HepG2 (cell line): Measurements from ENCODE around the gene CACNG4. TPM values are rescaled to one million over a fixed set of nuclear protein-coding genes. Genes with fewer than 3 reads are reported as not detected.

Experiments
- ATAC-seq: fragments of 200-7000 bp; cut with Tn5 transposase; 3 replicates; pipeline ENCODE4 v1.9.1; 2020; ENCODE audit warnings: mild to moderate bottlenecking, moderate library complexity
- BruUV-seq: library from RNA; stranded (reverse); fragments of 400-500 nt; replicated peaks from 2 replicates; lab custom pipeline; 2021; lab: Mats Ljungman, UMichigan
- CTCF ChIA-PET: fragments of 300-600 bp; formaldehyde crosslinking; extraction: SDS; loops from one replicate; lab custom pipeline; 2021; ENCODE audit warnings: low total read pairs, inconsistent platforms, low intra/inter-chr PET ratio; lab: Yijun Ruan, JAX
- POLR2A ChIA-PET: fragments of 350-600 bp; sonication (Branson Sonifier 250); formaldehyde crosslinking; loops from one replicate; lab custom pipeline; 2020; ENCODE audit warnings: antibody characterized with exemption, inconsistent platforms; lab: Yijun Ruan, JAX
- DNase-seq: peaks from one replicate; pipeline ENCODE4 v3.0.0-alpha.2; 2015; ENCODE audit warnings: low spot score
- FAIRE-seq: peaks from 3 replicates; lab custom pipeline; 2011; peaks lifted over from hg19 to GRCh38; lab: Jason Lieb, UNC
- H2AFZ ChIP-seq: one replicate; pipeline ENCODE4 v1.6.1; 2011; ENCODE audit warnings: low read length, inconsistent platforms
- H3K27ac ChIP-seq: fragments of 300-600 bp; 3 replicates; pipeline ENCODE4 v1.8.0; 2011; ENCODE audit warnings: mixed run types, mild to moderate bottlenecking, mixed read lengths, low read length, inconsistent platforms; ENCODE audit not compliant: insufficient read depth; ENCODE audit errors: extremely low read length
- H3K27me3 ChIP-seq, 2 experiments: fragments of 200-600 bp in 1 of 2; 2 replicates in 1 of 2; 3 replicates in 1 of 2; pipeline versions ENCODE4 v1.6.0 to v1.8.0; 2011; ENCODE audit warnings: low read length in 2 of 2, mild to moderate bottlenecking in 2 of 2, moderate library complexity in 2 of 2, inconsistent platforms in 1 of 2; ENCODE audit not compliant: insufficient read depth in 2 of 2, control insufficient read depth in 1 of 2
- H3K36me3 ChIP-seq, 2 experiments: fragments of 200-600 bp in 1 of 2; replicated peaks in 1 of 2; 2 replicates in 1 of 2; 3 replicates in 1 of 2; pipeline versions ENCODE4 v1.5.1 to v1.8.0; 2011; ENCODE audit warnings: low read length in 2 of 2, inconsistent platforms in 1 of 2; ENCODE audit not compliant: insufficient read depth in 2 of 2, control insufficient read depth in 1 of 2
- H3K4me1 ChIP-seq: 2 replicates; pipeline ENCODE4 v1.5.1; 2012; ENCODE audit warnings: low read length, inconsistent platforms; ENCODE audit not compliant: insufficient read depth
- H3K4me2 ChIP-seq: 2 replicates; pipeline ENCODE4 v1.6.0; 2011; ENCODE audit warnings: low read depth, low read length, inconsistent platforms
- H3K4me3 ChIP-seq, 3 experiments: fragments of 200-600 bp in 1 of 3; sonication (generic), shearing (Covaris generic) in 1 of 3; replicated peaks in 1 of 3; 2 replicates each; pipeline ENCODE4 v1.5.1; 2011 to 2016; ENCODE audit warnings: low read length in 3 of 3, inconsistent platforms in 2 of 3, low read depth in 2 of 3, mild to moderate bottlenecking in 2 of 3, control low read depth in 1 of 3, mixed read lengths in 1 of 3; ENCODE audit not compliant: insufficient read depth in 1 of 3
- H3K79me2 ChIP-seq: one replicate; pipeline ENCODE4 v1.6.1; 2011; ENCODE audit warnings: low read length, inconsistent platforms; ENCODE audit not compliant: insufficient read depth
- H3K9ac ChIP-seq: 2 replicates; pipeline ENCODE4 v1.6.0; 2011; ENCODE audit warnings: mild to moderate bottlenecking, low read depth, low read length, inconsistent platforms; ENCODE audit not compliant: insufficient read depth
- H3K9me3 ChIP-seq: 2 replicates; pipeline ENCODE4 v1.5.1; 2012; ENCODE audit warnings: mild to moderate bottlenecking, low read length
- H4K20me1 ChIP-seq: 2 replicates; pipeline ENCODE4 v1.6.0; 2011; ENCODE audit warnings: inconsistent platforms, mild to moderate bottlenecking, low read length, moderate library complexity; ENCODE audit not compliant: insufficient read depth
- DDIT3 ChIP-seq: sonication (generic); formaldehyde crosslinking; IDR thresholded peaks from 2 replicates; pipeline ENCODE4 v1.4.0; 2020; ENCODE audit warnings: mild to moderate bottlenecking, missing genetic modification reagents
- FOXO1 ChIP-seq: sonication (generic); formaldehyde crosslinking; IDR thresholded peaks from 2 replicates; pipeline ENCODE4 v1.4.0; 2020; ENCODE audit warnings: missing genetic modification reagents
- KDM3A ChIP-seq: IDR thresholded peaks from 2 replicates; pipeline ENCODE4 v1.6.1; 2018; ENCODE audit warnings: low read depth, missing compliant biosample characterization
- KMT2A ChIP-seq: sonication (generic); formaldehyde crosslinking; IDR thresholded peaks from 2 replicates; pipeline ENCODE4 v1.4.0; 2020; ENCODE audit warnings: missing genetic modification reagents
- PRDM4 ChIP-seq: sonication (generic); formaldehyde crosslinking; IDR thresholded peaks from 2 replicates; pipeline ENCODE4 v1.9.0; 2021; ENCODE audit warnings: missing genetic modification reagents, borderline replicate concordance
- SALL1 ChIP-seq: sonication (generic); formaldehyde crosslinking; IDR thresholded peaks from 2 replicates; pipeline ENCODE4 v1.8.0; 2022; ENCODE audit warnings: mild to moderate bottlenecking, missing genetic modification reagents
- SAP130 ChIP-seq: IDR thresholded peaks from 2 replicates; pipeline ENCODE4 v1.6.1; 2016; ENCODE audit warnings: low read depth
- THAP11 ChIP-seq: IDR thresholded peaks from 2 replicates; pipeline ENCODE4 v1.6.1; 2016; ENCODE audit warnings: missing biosample characterization, missing genetic modification reagents
- ZFP36 ChIP-seq: fragments of 150-350 bp; IDR thresholded peaks from 2 replicates; pipeline ENCODE4 v1.6.1; 2018; ENCODE audit warnings: borderline replicate concordance, low read length, low read depth; ENCODE audit not compliant: partially characterized antibody
- ZFP36L1 ChIP-seq: sonication (generic); formaldehyde crosslinking; IDR thresholded peaks from 2 replicates; pipeline ENCODE4 v1.8.0; 2022; ENCODE audit warnings: mild to moderate bottlenecking, missing genetic modification reagents, moderate library complexity
- ZFP62 ChIP-seq: sonication (generic); formaldehyde crosslinking; IDR thresholded peaks from 2 replicates; pipeline ENCODE4 v1.4.0; 2020; ENCODE audit warnings: missing genetic modification reagents
- ZNF160 ChIP-seq: sonication (generic); formaldehyde crosslinking; IDR thresholded peaks from 2 replicates; pipeline ENCODE4 v1.8.0; 2022; ENCODE audit warnings: mild to moderate bottlenecking, inconsistent platforms, missing genetic modification reagents
- ZNF33B ChIP-seq: sonication (generic); formaldehyde crosslinking; IDR thresholded peaks from 2 replicates; pipeline ENCODE4 v1.5.1; 2020; ENCODE audit warnings: mild to moderate bottlenecking, missing genetic modification reagents
- ZNF616 ChIP-seq: sonication (generic); formaldehyde crosslinking; IDR thresholded peaks from 2 replicates; pipeline ENCODE4 v1.5.0; 2020; ENCODE audit warnings: low read depth, mild to moderate bottlenecking, missing genetic modification reagents
- ZNF768 ChIP-seq: sonication (generic); formaldehyde crosslinking; IDR thresholded peaks from 2 replicates; pipeline ENCODE4 v1.4.0; 2020; ENCODE audit warnings: missing genetic modification reagents
- WGBS: methylation state at CpG from one replicate; pipeline ENCODE4 v1.1.6; 2017; ENCODE audit warnings: low lambda C conversion rate; 5-methylcytosine and 5-hydroxymethylcytosine counted together
- in situ Hi-C: cut with HindIII; loops from 2 replicates; pipeline ENCODE4 v1.10.0; 2017; ENCODE audit warnings: low pct_unique_long_range_greater_than_20kb; ENCODE audit not compliant: extremely low pct_ligation_motif_present
- intact Hi-C: fragments of 100-400 bp; cut with micrococcal nuclease; formaldehyde crosslinking; loops from one replicate; pipeline ENCODE4 v1.10.0; 2022; ENCODE audit not compliant: unreplicated experiment
- polyA plus RNA-seq, 8 experiments: library from polyadenylated mRNA; depleted of rRNA in 3 of 8; stranded (reverse) in 7 of 8; unstranded in 1 of 8; fragments of >200 nt; fragmentation: Illumina TruSeq in 4 of 8; extraction: Trizol in 4 of 8; gene quantifications; 2 replicates each; pipeline versions ENCODE4 v1.2.1 to v1.2.3, GENCODE V29; 2011 to 2016; ENCODE audit warnings: low read depth in 4 of 8, missing spikeins in 1 of 8, mixed read lengths in 1 of 8; ENCODE audit not compliant: insufficient read depth in 1 of 8
- total RNA-seq, 5 experiments: library from RNA; depleted of rRNA; stranded (reverse); fragments of >200 nt; fragmentation: Illumina TruSeq; extraction: Trizol; gene quantifications; 2 replicates each; pipeline ENCODE4 v1.2.3, GENCODE V29; 2016; ENCODE audit warnings: low read depth in 1 of 5
- TF ChIP-seq, protein P1 (sequence below): sonication (generic); formaldehyde crosslinking; IDR thresholded peaks from 2 replicates; pipeline ENCODE4 v1.5.0; 2020; ENCODE audit warnings: missing genetic modification reagents, mild to moderate bottlenecking, borderline replicate concordance
- TF ChIP-seq, protein P2 (sequence below): sonication (generic); formaldehyde crosslinking; IDR thresholded peaks from 2 replicates; pipeline ENCODE4 v1.5.1; 2020; ENCODE audit warnings: mild to moderate bottlenecking, moderate library complexity, missing genetic modification reagents
- TF ChIP-seq, protein P3 (sequence below): sonication (generic); formaldehyde crosslinking; IDR thresholded peaks from 2 replicates; pipeline ENCODE4 v1.8.1; 2023; ENCODE audit warnings: mild to moderate bottlenecking, missing genetic modification reagents

Gene CACNG4
- total and polyA plus RNA-seq, 2 of the 13 experiments (the other 11 are each of a cell fraction or from before 2014, with no cell fraction given) = 0.09 TPM

GRCh38 chr17:66918896-66919295, 45.6 kb upstream of the CACNG4 start:
- TF ChIP-seq ZNF768 (no peak), DDIT3 (CRISPR knock-in tag) (no peak), ZFP62 (CRISPR knock-in tag) (no peak), FOXO1 (no peak), KMT2A (no peak), SALL1 (CRISPR knock-in tag) (no peak), KDM3A (CRISPR knock-in tag) (no peak), THAP11 (CRISPR knock-in tag) (no peak), ZNF160 (CRISPR knock-in tag) (no peak), SAP130 (no peak), ZFP36 (no peak), PRDM4 (CRISPR knock-in tag) (no peak), ZNF616 (no peak), ZFP36L1 (no peak), ZNF33B (CRISPR knock-in tag) (no peak)
- TF ChIP-seq, protein P1, sequence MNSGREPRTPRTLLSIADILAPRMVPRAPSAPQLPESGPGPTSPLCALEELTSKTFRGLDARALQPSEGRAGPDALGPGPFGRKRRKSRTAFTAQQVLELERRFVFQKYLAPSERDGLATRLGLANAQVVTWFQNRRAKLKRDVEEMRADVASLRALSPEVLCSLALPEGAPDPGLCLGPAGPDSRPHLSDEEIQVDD (CRISPR knock-in tag) = no peak
- TF ChIP-seq, protein P2, sequence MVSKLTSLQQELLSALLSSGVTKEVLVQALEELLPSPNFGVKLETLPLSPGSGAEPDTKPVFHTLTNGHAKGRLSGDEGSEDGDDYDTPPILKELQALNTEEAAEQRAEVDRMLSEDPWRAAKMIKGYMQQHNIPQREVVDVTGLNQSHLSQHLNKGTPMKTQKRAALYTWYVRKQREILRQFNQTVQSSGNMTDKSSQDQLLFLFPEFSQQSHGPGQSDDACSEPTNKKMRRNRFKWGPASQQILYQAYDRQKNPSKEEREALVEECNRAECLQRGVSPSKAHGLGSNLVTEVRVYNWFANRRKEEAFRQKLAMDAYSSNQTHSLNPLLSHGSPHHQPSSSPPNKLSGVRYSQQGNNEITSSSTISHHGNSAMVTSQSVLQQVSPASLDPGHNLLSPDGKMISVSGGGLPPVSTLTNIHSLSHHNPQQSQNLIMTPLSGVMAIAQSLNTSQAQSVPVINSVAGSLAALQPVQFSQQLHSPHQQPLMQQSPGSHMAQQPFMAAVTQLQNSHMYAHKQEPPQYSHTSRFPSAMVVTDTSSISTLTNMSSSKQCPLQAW = no peak
- TF ChIP-seq, protein P3, sequence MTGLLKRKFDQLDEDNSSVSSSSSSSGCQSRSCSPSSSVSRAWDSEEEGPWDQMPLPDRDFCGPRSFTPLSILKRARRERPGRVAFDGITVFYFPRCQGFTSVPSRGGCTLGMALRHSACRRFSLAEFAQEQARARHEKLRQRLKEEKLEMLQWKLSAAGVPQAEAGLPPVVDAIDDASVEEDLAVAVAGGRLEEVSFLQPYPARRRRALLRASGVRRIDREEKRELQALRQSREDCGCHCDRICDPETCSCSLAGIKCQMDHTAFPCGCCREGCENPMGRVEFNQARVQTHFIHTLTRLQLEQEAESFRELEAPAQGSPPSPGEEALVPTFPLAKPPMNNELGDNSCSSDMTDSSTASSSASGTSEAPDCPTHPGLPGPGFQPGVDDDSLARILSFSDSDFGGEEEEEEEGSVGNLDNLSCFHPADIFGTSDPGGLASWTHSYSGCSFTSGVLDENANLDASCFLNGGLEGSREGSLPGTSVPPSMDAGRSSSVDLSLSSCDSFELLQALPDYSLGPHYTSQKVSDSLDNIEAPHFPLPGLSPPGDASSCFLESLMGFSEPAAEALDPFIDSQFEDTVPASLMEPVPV = no peak
- intact Hi-C loops = no loop called here
- Histone ChIP-seq H3K4me2 (no peak overlapping the region), H3K27me3 (peaks cover 0 to 36% of the 10 kb centered on the region in 2 experiments; a peak in 3 of 5 replicates), H3K36me3 (no peaks in the 10 kb centered on the region), H3K9ac (no peak overlapping the region), H3K4me3 (no peak overlapping the region), H4K20me1 (no peaks in the 10 kb centered on the region), H3K4me1 (peaks cover 6% of the 10 kb centered on the region), H3K9me3 (no peaks in the 10 kb centered on the region), H3K27ac (no peak overlapping the region), H3K79me2 (no peaks in the 10 kb centered on the region), H2AFZ (no peak overlapping the region)
- CTCF ChIA-PET = no interaction called here
- 53% methylated on average over 12 of the region's 12 CpGs for WGBS
- in situ Hi-C loops = no loop called here
- POLR2A ChIA-PET = no interaction called here
- DNase-seq = no peak
- ATAC-seq = no peak
- no TSS peak for BruUV-seq
- FAIRE-seq = no peak
